HepG2 (cell line): ENCODE data around the gene PTPRO. TPM values are rescaled to one million over a fixed set of nuclear protein-coding genes. Genes with fewer than 3 reads are reported as not detected.

Experiments
- ATAC-seq: fragments of 200-7000 bp; cut with Tn5 transposase; 3 replicates; pipeline ENCODE4 v1.9.1; 2020; ENCODE audit warnings: mild to moderate bottlenecking, moderate library complexity
- BruUV-seq: library from RNA; stranded (reverse); fragments of 400-500 nt; replicated peaks from 2 replicates; lab custom pipeline; 2021; lab: Mats Ljungman, UMichigan
- CTCF ChIA-PET: fragments of 300-600 bp; formaldehyde crosslinking; extraction: SDS; loops from one replicate; lab custom pipeline; 2021; ENCODE audit warnings: low total read pairs, inconsistent platforms, low intra/inter-chr PET ratio; lab: Yijun Ruan, JAX
- POLR2A ChIA-PET: fragments of 350-600 bp; sonication (Branson Sonifier 250); formaldehyde crosslinking; loops from one replicate; lab custom pipeline; 2020; ENCODE audit warnings: antibody characterized with exemption, inconsistent platforms; lab: Yijun Ruan, JAX
- DNase-seq: peaks from one replicate; pipeline ENCODE4 v3.0.0-alpha.2; 2015; ENCODE audit warnings: low spot score
- FAIRE-seq: peaks from 3 replicates; lab custom pipeline; 2011; peaks lifted over from hg19 to GRCh38; lab: Jason Lieb, UNC
- H2AFZ ChIP-seq: one replicate; pipeline ENCODE4 v1.6.1; 2011; ENCODE audit warnings: low read length, inconsistent platforms
- H3K27ac ChIP-seq: fragments of 300-600 bp; 3 replicates; pipeline ENCODE4 v1.8.0; 2011; ENCODE audit warnings: mixed run types, mild to moderate bottlenecking, mixed read lengths, low read length, inconsistent platforms; ENCODE audit not compliant: insufficient read depth; ENCODE audit errors: extremely low read length
- H3K27me3 ChIP-seq, 2 experiments: fragments of 200-600 bp in 1 of 2; 2 replicates in 1 of 2; 3 replicates in 1 of 2; pipeline versions ENCODE4 v1.6.0 to v1.8.0; 2011; ENCODE audit warnings: low read length in 2 of 2, mild to moderate bottlenecking in 2 of 2, moderate library complexity in 2 of 2, inconsistent platforms in 1 of 2; ENCODE audit not compliant: insufficient read depth in 2 of 2, control insufficient read depth in 1 of 2
- H3K36me3 ChIP-seq, 2 experiments: fragments of 200-600 bp in 1 of 2; replicated peaks in 1 of 2; 2 replicates in 1 of 2; 3 replicates in 1 of 2; pipeline versions ENCODE4 v1.5.1 to v1.8.0; 2011; ENCODE audit warnings: low read length in 2 of 2, inconsistent platforms in 1 of 2; ENCODE audit not compliant: insufficient read depth in 2 of 2, control insufficient read depth in 1 of 2
- H3K4me1 ChIP-seq: 2 replicates; pipeline ENCODE4 v1.5.1; 2012; ENCODE audit warnings: low read length, inconsistent platforms; ENCODE audit not compliant: insufficient read depth
- H3K4me2 ChIP-seq: 2 replicates; pipeline ENCODE4 v1.6.0; 2011; ENCODE audit warnings: low read depth, low read length, inconsistent platforms
- H3K4me3 ChIP-seq, 3 experiments: fragments of 200-600 bp in 1 of 3; sonication (generic), shearing (Covaris generic) in 1 of 3; replicated peaks in 1 of 3; 2 replicates each; pipeline ENCODE4 v1.5.1; 2011 to 2016; ENCODE audit warnings: low read length in 3 of 3, inconsistent platforms in 2 of 3, low read depth in 2 of 3, mild to moderate bottlenecking in 2 of 3, control low read depth in 1 of 3, mixed read lengths in 1 of 3; ENCODE audit not compliant: insufficient read depth in 1 of 3
- H3K79me2 ChIP-seq: one replicate; pipeline ENCODE4 v1.6.1; 2011; ENCODE audit warnings: low read length, inconsistent platforms; ENCODE audit not compliant: insufficient read depth
- H3K9ac ChIP-seq: 2 replicates; pipeline ENCODE4 v1.6.0; 2011; ENCODE audit warnings: mild to moderate bottlenecking, low read depth, low read length, inconsistent platforms; ENCODE audit not compliant: insufficient read depth
- H3K9me3 ChIP-seq: 2 replicates; pipeline ENCODE4 v1.5.1; 2012; ENCODE audit warnings: mild to moderate bottlenecking, low read length
- H4K20me1 ChIP-seq: 2 replicates; pipeline ENCODE4 v1.6.0; 2011; ENCODE audit warnings: inconsistent platforms, mild to moderate bottlenecking, low read length, moderate library complexity; ENCODE audit not compliant: insufficient read depth
- FOSL2 ChIP-seq: sonication (generic); formaldehyde crosslinking; IDR thresholded peaks from 2 replicates; pipeline ENCODE4 v1.4.0; 2020; ENCODE audit warnings: missing genetic modification reagents
- FOXK2 ChIP-seq: fragments of 450-650 bp; IDR thresholded peaks from 2 replicates; pipeline ENCODE4 v1.6.1; 2016
- MAFF ChIP-seq: IDR thresholded peaks from 2 replicates; pipeline ENCODE4 v1.6.1; 2011; ENCODE audit warnings: low read depth, low read length, improper control_type of control experiment
- MAFK ChIP-seq, 2 experiments: IDR thresholded peaks in 1 of 2; conservative IDR thresholded peaks in 1 of 2; 2 replicates each; pipeline ENCODE4 v1.6.1; 2011; ENCODE audit warnings: improper control_type of control experiment in 2 of 2, low read length in 2 of 2
- NFIC ChIP-seq: IDR thresholded peaks from 2 replicates; pipeline ENCODE4 v1.6.1; 2012; ENCODE audit warnings: mild to moderate bottlenecking, low read length, inconsistent platforms
- SNAPC2 ChIP-seq: sonication (generic); formaldehyde crosslinking; IDR thresholded peaks from 2 replicates; pipeline ENCODE4 v1.8.1; 2022; ENCODE audit warnings: mild to moderate bottlenecking, missing genetic modification reagents
- TOPORS ChIP-seq: sonication (generic); formaldehyde crosslinking; IDR thresholded peaks from 2 replicates; pipeline ENCODE4 v1.8.0; 2023; ENCODE audit warnings: mild to moderate bottlenecking, missing genetic modification reagents
- ZFP36L1 ChIP-seq: sonication (generic); formaldehyde crosslinking; IDR thresholded peaks from 2 replicates; pipeline ENCODE4 v1.8.0; 2022; ENCODE audit warnings: mild to moderate bottlenecking, missing genetic modification reagents, moderate library complexity
- ZNF282 ChIP-seq: fragments of 450-650 bp; IDR thresholded peaks from 2 replicates; pipeline ENCODE4 v1.6.1; 2018; ENCODE audit not compliant: partially characterized antibody
- ZNF460 ChIP-seq: sonication (generic); formaldehyde crosslinking; IDR thresholded peaks from 2 replicates; pipeline ENCODE4 v1.5.1; 2020; ENCODE audit warnings: missing genetic modification reagents, mild to moderate bottlenecking, borderline replicate concordance
- ZNF780A ChIP-seq: sonication (generic); formaldehyde crosslinking; IDR thresholded peaks from 2 replicates; pipeline ENCODE4 v1.8.0; 2022; ENCODE audit warnings: mild to moderate bottlenecking, missing genetic modification reagents, moderate library complexity
- ZNF83 ChIP-seq: sonication (generic); formaldehyde crosslinking; IDR thresholded peaks from 2 replicates; pipeline ENCODE4 v1.4.0; 2020; ENCODE audit warnings: missing genetic modification reagents, mild to moderate bottlenecking, borderline replicate concordance
- WGBS: methylation state at CpG from one replicate; pipeline ENCODE4 v1.1.6; 2017; ENCODE audit warnings: low lambda C conversion rate; 5-methylcytosine and 5-hydroxymethylcytosine counted together
- in situ Hi-C: cut with HindIII; loops from 2 replicates; pipeline ENCODE4 v1.10.0; 2017; ENCODE audit warnings: low pct_unique_long_range_greater_than_20kb; ENCODE audit not compliant: extremely low pct_ligation_motif_present
- intact Hi-C: fragments of 100-400 bp; cut with micrococcal nuclease; formaldehyde crosslinking; loops from one replicate; pipeline ENCODE4 v1.10.0; 2022; ENCODE audit not compliant: unreplicated experiment
- polyA plus RNA-seq, 8 experiments: library from polyadenylated mRNA; depleted of rRNA in 3 of 8; stranded (reverse) in 7 of 8; unstranded in 1 of 8; fragments of >200 nt; fragmentation: Illumina TruSeq in 4 of 8; extraction: Trizol in 4 of 8; gene quantifications; 2 replicates each; pipeline versions ENCODE4 v1.2.1 to v1.2.3, GENCODE V29; 2011 to 2016; ENCODE audit warnings: low read depth in 4 of 8, missing spikeins in 1 of 8, mixed read lengths in 1 of 8; ENCODE audit not compliant: insufficient read depth in 1 of 8
- total RNA-seq, 5 experiments: library from RNA; depleted of rRNA; stranded (reverse); fragments of >200 nt; fragmentation: Illumina TruSeq; extraction: Trizol; gene quantifications; 2 replicates each; pipeline ENCODE4 v1.2.3, GENCODE V29; 2016; ENCODE audit warnings: low read depth in 1 of 5

Gene PTPRO
- total and polyA plus RNA-seq, 2 of the 13 experiments (the other 11 are each of a cell fraction or from before 2014, with no cell fraction given), result 0.04 TPM; not detected in 1

- H3K79me2 ChIP-seq, result no peaks in the 10 kb centered on the region
- BruUV-seq, result no TSS peak
- H3K36me3 ChIP-seq, result no peaks in the 10 kb centered on the region
- POLR2A ChIA-PET, result no interaction called here
- FAIRE-seq (no peak), DNase-seq (no peak), ATAC-seq (no peak)
- no peak overlapping the region for H3K9ac ChIP-seq
- H3K4me3 ChIP-seq, result no peak overlapping the region
- no peak overlapping the region for H3K27ac ChIP-seq
- CTCF ChIA-PET, result no interaction called here
- intact Hi-C loops, result no loop called here
- no peaks in the 10 kb centered on the region for H3K27me3 ChIP-seq
- H3K4me1 ChIP-seq, result no peaks in the 10 kb centered on the region
- no peak for TF ChIP-seq MAFF
- TF ChIP-seq ZNF282, result no peak
- TF ChIP-seq SNAPC2 (CRISPR knock-in tag), result no peak
- no peaks in the 10 kb centered on the region for H4K20me1 ChIP-seq
- no peak overlapping the region for H3K4me2 ChIP-seq
- no peak overlapping the region for H2AFZ ChIP-seq
- in situ Hi-C loops, result no loop called here
- H3K9me3 ChIP-seq, result no peaks in the 10 kb centered on the region
- 0% methylated on average over 1 of the region's 1 CpG for WGBS
Measured at GRCh38 chr12:15387772-15388171, 65.5 kb downstream of the PTPRO start.

GRCh38 chr12:15389561-15389960 is 67.3 kb downstream of the PTPRO start:
- 3% methylated on average over 1 of the region's 1 CpG for WGBS
- H3K27me3 ChIP-seq, result no peaks in the 10 kb centered on the region
- H3K9me3 ChIP-seq, result no peaks in the 10 kb centered on the region
- ChIA-PET CTCF (no interaction called here), POLR2A (no interaction called here)
- no peak overlapping the region for H3K4me2 ChIP-seq
- H3K27ac ChIP-seq, result no peak overlapping the region
- TF ChIP-seq NFIC (no peak), ZNF460 (CRISPR knock-in tag) (no peak), ZNF780A (CRISPR knock-in tag) (no peak), FOSL2 (CRISPR knock-in tag) (no peak), ZNF83 (CRISPR knock-in tag) (no peak), FOXK2 (no peak), MAFK (conservative IDR thresholded peaks at IDR 0.05 in 1 of 2, IDR thresholded peaks at IDR 0.05 in 1 of 2; ENCODE audit: low read length in 2 of 2) (no peak), ZFP36L1 (no peak), TOPORS (CRISPR knock-in tag) (no peak)
- no peak overlapping the region for H3K9ac ChIP-seq
- no peak overlapping the region for H2AFZ ChIP-seq
- no peaks in the 10 kb centered on the region for H3K4me1 ChIP-seq
- in situ Hi-C loops, result no loop called here
- FAIRE-seq (no peak), ATAC-seq (no peak), DNase-seq (no peak)
- no peaks in the 10 kb centered on the region for H3K36me3 ChIP-seq
- H4K20me1 ChIP-seq, result no peaks in the 10 kb centered on the region
- BruUV-seq, result no TSS peak
- H3K79me2 ChIP-seq, result no peaks in the 10 kb centered on the region
- intact Hi-C loops, result no loop called here
- H3K4me3 ChIP-seq, result no peak overlapping the region
